Measurements from ENCODE around the gene RGS3.

RGS3 gene

DNA sequence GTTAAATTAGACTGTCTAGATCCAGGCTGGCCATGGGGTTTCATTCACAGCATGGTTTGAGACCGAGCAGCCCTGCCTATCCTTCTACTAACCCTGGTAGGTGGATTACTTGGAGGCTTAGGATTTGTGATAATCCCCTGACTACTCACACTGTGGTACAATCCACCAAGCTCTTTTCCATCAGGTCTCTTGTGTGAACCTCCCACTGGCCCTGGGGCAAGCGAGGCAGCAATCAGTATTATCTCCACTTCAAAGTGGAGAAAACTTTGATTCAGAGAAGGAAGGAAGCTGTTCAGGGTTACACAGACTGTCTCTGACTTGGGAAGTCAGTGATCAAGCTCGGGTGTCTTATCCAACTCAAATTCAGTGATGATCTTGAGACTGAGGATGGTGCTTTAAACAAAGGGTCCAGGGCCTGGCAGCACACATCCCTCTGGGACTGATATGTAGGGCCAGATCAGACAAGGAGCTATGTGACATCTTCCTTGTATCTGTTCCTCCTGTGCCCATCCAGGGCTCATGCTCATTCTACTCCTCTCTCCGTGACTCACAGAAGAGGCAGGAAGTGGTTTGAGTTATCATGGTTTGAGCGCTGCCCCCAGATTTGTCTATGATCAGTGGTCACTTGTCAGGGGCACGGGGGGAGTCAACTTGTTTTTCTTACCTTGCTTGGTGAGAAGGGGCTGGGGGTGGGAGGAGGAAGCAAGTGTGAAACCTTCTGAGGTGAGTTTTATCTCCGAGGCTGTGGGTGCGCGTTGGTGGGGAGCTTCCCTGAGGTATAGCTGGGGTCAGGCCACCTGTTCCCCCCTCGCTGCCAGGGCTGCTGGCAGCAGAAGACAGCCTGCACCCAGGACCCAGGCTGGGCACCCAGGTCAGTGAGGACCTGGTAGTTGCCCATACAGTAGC lies 48.6 kb downstream of the RGS3 start:
- peak; percentile 80 to 84 for DNase-seq (ENCODE audit: low read depth in 2 of 2)

GRCh38 chr9:113513111-113513510 lies 49.6 kb downstream of the RGS3 start:
- no peak for DNase-seq (ENCODE audit: low read depth in 2 of 2)

GRCh38 chr9:113513536-113513935 lies 50.0 kb downstream of the RGS3 start:
- DNase-seq (ENCODE audit: low read depth in 2 of 2) = no peak

GRCh38 chr9:113514061-113514460 lies 50.5 kb downstream of the RGS3 start:
- no peak for DNase-seq (ENCODE audit: low read depth in 2 of 2)

- DNase-seq (ENCODE audit: low read depth in 2 of 2) = no peak
These were observed 51.2 kb downstream of the RGS3 start for GRCh38 chr9:113514748-113515147.

DNA sequence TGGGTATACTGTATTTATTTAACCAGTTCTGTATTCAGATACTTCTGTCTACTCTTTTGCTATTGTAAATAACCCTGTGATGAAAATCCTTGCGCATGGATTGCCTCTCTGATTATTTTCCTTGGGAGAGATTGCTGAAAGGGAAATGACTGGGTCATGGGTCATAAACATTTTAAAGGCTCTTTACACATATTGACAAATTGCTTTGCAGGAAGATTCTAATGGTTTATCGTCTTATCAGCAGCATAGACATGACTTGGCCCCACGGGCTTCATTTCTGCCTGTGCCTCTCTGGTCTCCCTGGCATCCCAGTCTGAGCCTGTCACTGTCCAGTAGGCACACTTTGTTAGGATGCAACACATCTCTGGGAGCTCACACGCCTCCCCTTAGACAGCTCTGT lies 52.3 kb downstream of the RGS3 start:
- DNase-seq (ENCODE audit: low read depth in 2 of 2) = no peak

- DNase-seq (ENCODE audit: low read depth in 2 of 2) = peak; percentile 65 to 70
These were observed 53.5 kb downstream of the RGS3 start for GRCh38 chr9:113516840-113517577.

GRCh38 chr9:113519426-113520108 lies 56.0 kb downstream of the RGS3 start:
- no peak for DNase-seq (ENCODE audit: low read depth in 2 of 2)

GRCh38 chr9:113520109-113520642 lies 56.6 kb downstream of the RGS3 start:
- DNase-seq (ENCODE audit: low read depth in 2 of 2) = peak; percentile 34 to 58

DNA sequence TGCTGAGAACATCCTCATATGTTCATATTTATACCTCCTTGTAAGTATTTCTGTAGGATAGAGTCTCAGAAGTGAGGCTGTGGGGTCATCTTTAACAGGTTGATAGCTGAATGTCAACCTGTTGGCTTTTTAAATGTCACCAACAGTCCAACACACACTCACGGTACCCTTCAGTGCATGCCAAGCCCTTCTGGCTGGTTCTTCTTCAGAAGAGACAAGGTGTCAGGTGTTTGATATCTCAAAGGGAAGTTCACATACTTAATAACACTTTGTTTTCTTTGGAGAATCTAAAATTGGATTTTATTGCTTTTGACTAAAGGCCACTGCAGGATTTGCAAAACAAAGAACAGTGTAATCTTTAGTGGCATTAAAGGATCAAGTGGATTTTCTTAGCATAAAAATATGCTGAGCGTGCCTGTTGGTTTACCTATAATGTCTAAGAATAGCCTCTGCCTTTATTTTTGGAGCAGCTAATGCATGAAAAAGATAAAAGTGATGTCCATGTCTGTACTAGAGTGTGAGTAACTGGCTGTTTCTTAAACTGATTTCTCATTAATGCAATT lies 58.2 kb downstream of the RGS3 start:
- DNase-seq (ENCODE audit: low read depth in 2 of 2) = no peak

DNA sequence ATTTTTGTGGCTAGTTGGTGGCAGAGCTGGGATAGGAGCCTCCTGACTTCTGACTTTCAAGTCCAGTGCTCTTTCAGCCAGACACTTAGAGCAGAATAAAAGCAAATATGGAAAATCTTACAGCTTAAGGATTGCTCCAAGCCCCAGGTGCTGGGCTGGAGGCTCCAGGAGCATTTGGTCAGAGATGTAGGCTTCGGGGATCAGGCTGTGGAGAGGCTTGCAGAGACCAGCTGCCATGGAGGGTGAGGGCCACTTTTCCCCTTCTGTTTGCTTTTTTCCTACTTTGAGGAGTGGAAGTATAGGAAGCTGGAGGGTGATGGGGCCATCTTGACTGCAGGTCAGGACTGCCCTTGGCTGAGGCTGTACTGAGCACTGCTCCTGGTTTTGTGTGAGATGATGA lies 58.9 kb downstream of the RGS3 start:
- no peak for DNase-seq (ENCODE audit: low read depth in 2 of 2)

- no peak for DNase-seq (ENCODE audit: low read depth in 2 of 2)
These were observed 59.3 kb downstream of the RGS3 start for GRCh38 chr9:113522858-113523257.

DNA sequence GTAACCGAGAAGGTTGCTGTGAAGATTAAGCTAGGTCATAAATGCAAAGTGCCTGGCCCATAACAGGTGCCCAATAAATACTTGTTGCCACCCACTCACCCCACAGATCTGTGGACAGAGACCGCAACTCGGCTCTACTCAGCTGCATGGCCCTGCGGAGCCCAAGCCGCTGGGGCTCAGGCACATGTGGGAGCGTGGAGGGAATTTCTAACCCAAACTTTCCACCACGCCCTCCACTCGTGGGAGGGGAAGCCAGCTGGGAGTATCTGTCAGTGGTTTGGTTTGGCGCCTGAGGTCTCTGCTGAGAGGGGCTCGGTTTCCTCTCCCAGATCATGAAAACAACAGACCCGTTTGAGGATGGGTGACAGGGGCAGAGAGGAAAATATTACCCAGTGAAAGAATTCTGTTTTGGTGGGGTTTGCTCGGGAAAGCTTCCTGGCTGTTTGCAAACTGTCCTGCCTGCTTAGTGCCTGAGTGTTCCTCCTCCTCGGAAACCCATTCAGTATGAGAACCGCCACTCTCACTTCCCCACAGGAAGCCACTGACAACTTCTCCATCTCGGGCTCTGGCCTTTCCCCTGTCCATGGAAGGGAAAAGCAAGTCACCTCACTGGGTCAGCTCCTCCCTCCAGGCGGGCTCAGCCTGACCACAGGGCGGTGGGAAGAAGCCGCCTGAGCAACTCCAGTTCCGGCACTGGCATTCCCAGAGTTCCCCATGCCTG lies 60.1 kb downstream of the RGS3 start:
- peak; percentile 64 to 74 for DNase-seq (ENCODE audit: low read depth in 2 of 2)

- no peak for DNase-seq (ENCODE audit: low read depth in 2 of 2)
These were observed 60.9 kb downstream of the RGS3 start for GRCh38 chr9:113524468-113524867.

- DNase-seq (ENCODE audit: low read depth in 2 of 2) = no peak
These were observed 61.7 kb downstream of the RGS3 start for GRCh38 chr9:113525205-113525604.

DNA sequence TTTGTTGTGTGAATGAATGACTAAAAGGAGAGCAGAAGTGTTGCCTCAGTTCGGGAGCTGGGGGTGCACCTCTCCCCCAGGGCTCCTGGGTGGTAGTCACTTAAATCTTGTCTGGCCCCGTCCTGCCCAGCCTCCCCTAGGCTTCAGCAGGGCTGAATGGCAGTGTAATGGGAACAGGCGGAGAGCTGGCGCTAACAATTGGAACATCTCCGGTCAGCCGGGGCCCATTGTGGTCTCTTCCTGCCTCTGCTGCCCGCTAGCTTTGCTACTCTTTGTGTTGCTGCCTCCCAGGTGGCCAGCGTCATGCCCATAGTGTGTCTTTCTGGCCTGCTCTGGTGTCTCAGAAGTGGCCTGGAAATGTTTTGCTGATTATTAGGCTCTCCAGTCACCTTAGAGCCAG lies 62.3 kb downstream of the RGS3 start:
- DNase-seq (ENCODE audit: low read depth in 2 of 2) = no peak

DNA sequence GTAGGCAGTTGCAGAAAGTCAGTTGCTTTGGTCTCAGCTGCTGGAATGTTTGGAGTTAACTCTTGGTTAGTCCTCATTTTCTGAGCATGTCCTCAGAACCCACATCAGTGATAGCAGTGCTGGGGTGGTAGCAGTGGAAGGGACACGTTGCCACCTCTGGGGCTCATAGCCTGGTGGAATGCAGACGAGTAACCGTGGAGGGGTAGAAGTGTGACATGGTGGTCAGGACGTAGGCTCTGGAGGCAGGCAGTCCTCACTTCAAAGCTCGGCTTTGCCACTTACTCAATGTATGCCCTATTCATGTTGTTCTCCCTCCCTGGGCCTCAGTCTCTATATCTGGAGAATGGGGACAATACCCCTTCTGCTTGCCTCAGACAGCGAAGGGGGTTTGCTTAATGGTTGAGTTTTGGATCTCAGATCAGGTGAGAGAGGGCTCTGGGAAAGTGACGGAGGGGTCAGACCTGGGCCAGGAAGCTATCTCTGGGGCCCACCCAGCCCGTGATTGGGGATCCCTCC lies 62.8 kb downstream of the RGS3 start:
- DNase-seq (ENCODE audit: low read depth in 2 of 2) = no peak

GRCh38 chr9:113526841-113527240 lies 63.3 kb downstream of the RGS3 start:
- no peak for DNase-seq (ENCODE audit: low read depth in 2 of 2)

GRCh38 chr9:113528088-113528487 lies 64.6 kb downstream of the RGS3 start:
- DNase-seq (ENCODE audit: low read depth in 2 of 2) = no peak

GRCh38 chr9:113528811-113529210 lies 65.3 kb downstream of the RGS3 start:
- DNase-seq (ENCODE audit: low read depth in 2 of 2) = no peak

Measured in stimulated activated CD8-positive, alpha-beta memory T cell treated with anti-CD3 and anti-CD28 coated beads, Interleukin-7, amount 100 ng/mL, for 4 hours (primary cell).